A549 (cell line): ENCODE data around the gene FIBIN. TPM values are rescaled to one million over a fixed set of nuclear protein-coding genes. Genes with fewer than 3 reads are reported as not detected.

ENCODE experiments used
- ATAC-seq, 2 experiments: fragments of 200-7000 bp in 1 of 2; fragments of >200 bp in 1 of 2; cut with Nextera tagmentation in 1 of 2; cut with Tn5 transposase in 1 of 2; 3 replicates each; pipeline versions ENCODE4 v1.8.0 to v1.9.1; 2018 to 2020; ENCODE audit warnings: mild to moderate bottlenecking in 1 of 2, moderate library complexity in 1 of 2
- CTCF ChIA-PET: fragments of 300-600 bp; sonication (Branson Sonifier 250); formaldehyde crosslinking; extraction: SDS; loops from one replicate; lab custom pipeline; 2021; ENCODE audit warnings: antibody characterized with exemption, inconsistent platforms; lab: Yijun Ruan, JAX
- POLR2A ChIA-PET: fragments of 350-600 bp; formaldehyde crosslinking; extraction: SDS; loops from one replicate; lab custom pipeline; 2021; ENCODE audit warnings: antibody characterized with exemption, inconsistent platforms; lab: Yijun Ruan, JAX
- DNase-seq, 2 experiments: peaks; one replicate each; pipeline versions ENCODE4 v3.0.0 to v3.0.0-alpha.2; 2011 to 2016; ENCODE audit warnings: low read depth in 1 of 2, low spot score in 1 of 2
- FAIRE-seq: peaks from 2 replicates; lab custom pipeline; 2011; peaks lifted over from hg19 to GRCh38; lab: Jason Lieb, UNC
- H3K27ac ChIP-seq, 2 experiments: fragments of >200 bp; sonication (Bioruptor Twin); formaldehyde crosslinking; 3 replicates each; pipeline ENCODE4 v1.5.1; 2016 to 2017
- H3K4me1 ChIP-seq: fragments of >200 bp; sonication (Bioruptor Twin); formaldehyde crosslinking; 3 replicates; pipeline ENCODE4 v1.6.1; 2016
- H3K4me2 ChIP-seq: fragments of >200 bp; sonication (Bioruptor Twin); formaldehyde crosslinking; 3 replicates; pipeline ENCODE4 v1.6.1; 2016
- H3K4me3 ChIP-seq: fragments of >200 bp; sonication (Bioruptor Twin); formaldehyde crosslinking; 3 replicates; pipeline ENCODE4 v1.5.1; 2016
- H3K9me3 ChIP-seq: fragments of >200 bp; sonication (Bioruptor Twin); formaldehyde crosslinking; 3 replicates; pipeline ENCODE4 v1.6.1; 2016
- CBX2 ChIP-seq: fragments of 200-600 bp; sonication (generic); IDR thresholded peaks from 2 replicates; pipeline ENCODE4 v1.6.1; 2016; ENCODE audit warnings: low read depth, mild to moderate bottlenecking, borderline replicate concordance
- CBX8 ChIP-seq: fragments of 200-600 bp; sonication (generic); IDR thresholded peaks from 2 replicates; pipeline ENCODE4 v1.6.1; 2016
- CEBPB ChIP-seq, 2 experiments: fragments of >200 bp in 1 of 2; sonication (Bioruptor Twin) in 1 of 2; formaldehyde crosslinking in 1 of 2; IDR thresholded peaks; 2 replicates each; pipeline ENCODE4 v1.6.1; 2012 to 2016
- CHD2 ChIP-seq: fragments of 150-350 bp; IDR thresholded peaks from 2 replicates; pipeline ENCODE4 v1.6.1; 2014; ENCODE audit warnings: low read length; ENCODE audit not compliant: partially characterized antibody
- CHD4 ChIP-seq: fragments of 200-600 bp; sonication (generic); IDR thresholded peaks from 2 replicates; pipeline ENCODE4 v1.6.1; 2016; ENCODE audit warnings: antibody characterized with exemption, mild to moderate bottlenecking, borderline replicate concordance
- EHF ChIP-seq: fragments of 250-450 bp; sonication (Bioruptor Pico); IDR thresholded peaks from 2 replicates; pipeline ENCODE4 v1.5.0; 2020; ENCODE audit warnings: mild to moderate bottlenecking
- EHMT2 ChIP-seq: fragments of 200-600 bp; sonication (generic); IDR thresholded peaks from 2 replicates; pipeline ENCODE4 v1.6.1; 2016; ENCODE audit warnings: antibody characterized with exemption, low read depth, mild to moderate bottlenecking, moderate library complexity
- ESRRA ChIP-seq: fragments of 150-350 bp; IDR thresholded peaks from 2 replicates; pipeline ENCODE4 v1.6.1; 2014; ENCODE audit warnings: mild to moderate bottlenecking, low read length, borderline replicate concordance
- FOSB ChIP-seq: fragments of 250-450 bp; sonication (Bioruptor Pico); IDR thresholded peaks from 2 replicates; pipeline ENCODE4 v1.5.0; 2020; ENCODE audit warnings: mild to moderate bottlenecking, moderate library complexity
- GATA3 ChIP-seq: IDR thresholded peaks from 2 replicates; pipeline ENCODE4 v1.6.1; 2012; ENCODE audit warnings: borderline replicate concordance
- HDAC2 ChIP-seq: fragments of 200-600 bp; sonication (generic); IDR thresholded peaks from 2 replicates; pipeline ENCODE4 v1.6.1; 2016
- HEYL ChIP-seq: fragments of 250-450 bp; sonication (Bioruptor Pico); IDR thresholded peaks from 2 replicates; pipeline ENCODE4 v1.8.0; 2021; ENCODE audit warnings: mild to moderate bottlenecking, moderate library complexity
- HOXB13 ChIP-seq: fragments of 250-450 bp; sonication (Bioruptor Pico); IDR thresholded peaks from 2 replicates; pipeline ENCODE4 v1.5.0; 2020; ENCODE audit warnings: low read depth, mild to moderate bottlenecking, moderate library complexity
- JUNB ChIP-seq: fragments of >200 bp; sonication (Bioruptor Twin); formaldehyde crosslinking; IDR thresholded peaks from 2 replicates; pipeline ENCODE4 v1.6.1; 2016
- KDM1A ChIP-seq: fragments of 200-600 bp; sonication (generic); IDR thresholded peaks from 2 replicates; pipeline ENCODE4 v1.6.1; 2016; ENCODE audit warnings: low read depth, mild to moderate bottlenecking
- KDM5A ChIP-seq: fragments of 200-600 bp; sonication (generic); IDR thresholded peaks from 2 replicates; pipeline ENCODE4 v1.6.1; 2016; ENCODE audit warnings: antibody characterized with exemption, mild to moderate bottlenecking
- MAZ ChIP-seq: fragments of 150-350 bp; IDR thresholded peaks from 2 replicates; pipeline ENCODE4 v1.6.1; 2014; ENCODE audit warnings: antibody characterized with exemption, low read depth, low read length, borderline replicate concordance
- NPAS2 ChIP-seq: fragments of 250-450 bp; sonication (Bioruptor Pico); IDR thresholded peaks from 2 replicates; pipeline ENCODE4 v1.8.0; 2022; ENCODE audit warnings: mild to moderate bottlenecking, moderate library complexity, borderline replicate concordance
- RARB ChIP-seq: fragments of 250-450 bp; sonication (Bioruptor Pico); IDR thresholded peaks from 2 replicates; pipeline ENCODE4 v1.8.0; 2021; ENCODE audit warnings: mild to moderate bottlenecking, moderate library complexity
- RFX5 ChIP-seq: fragments of 450-650 bp; IDR thresholded peaks from 2 replicates; pipeline ENCODE4 v1.7.1; 2014; ENCODE audit warnings: antibody characterized with exemption, mild to moderate bottlenecking, moderate library complexity
- RNF2 ChIP-seq: fragments of 200-600 bp; sonication (generic); IDR thresholded peaks from 2 replicates; pipeline ENCODE4 v1.6.1; 2016; ENCODE audit warnings: low read depth, mild to moderate bottlenecking, antibody characterized with exemption, moderate library complexity, borderline replicate concordance
- TFCP2L1 ChIP-seq: fragments of 250-450 bp; sonication (Bioruptor Pico); IDR thresholded peaks from 2 replicates; pipeline ENCODE4 v1.5.0; 2021; ENCODE audit warnings: mild to moderate bottlenecking
- ZC3H11A ChIP-seq: fragments of 450-650 bp; IDR thresholded peaks from 2 replicates; pipeline ENCODE4 v1.6.1; 2014; ENCODE audit warnings: antibody characterized with exemption, mild to moderate bottlenecking
- ZNF302 ChIP-seq: fragments of 250-450 bp; sonication (Bioruptor Pico); IDR thresholded peaks from 2 replicates; pipeline ENCODE4 v1.9.0; 2021; ENCODE audit warnings: inconsistent platforms, mild to moderate bottlenecking, moderate library complexity
- WGBS: methylation state at CpG from one replicate; pipeline ENCODE4 v1.1.6; 2017; ENCODE audit errors: missing lambda C conversion rate; 5-methylcytosine and 5-hydroxymethylcytosine counted together
- polyA plus RNA-seq, 4 experiments: library from polyadenylated mRNA; depleted of rRNA in 3 of 4; stranded (reverse); fragments of >200 nt; fragmentation: RNase III in 1 of 4; extraction: RNeasy Plus Mini Kit Qiagen cat#74134 plus additional on column Dnase treatment in 1 of 4; gene quantifications; 2 replicates in 3 of 4; 3 replicates in 1 of 4; pipeline ENCODE4 v1.2.3, GENCODE V29; 2011 to 2017
- TF ChIP-seq, protein P1 (sequence below): IDR thresholded peaks from 2 replicates; pipeline ENCODE4 v1.6.1; 2012
- TF ChIP-seq, protein P2 (sequence below): fragments of 150-350 bp; IDR thresholded peaks from 2 replicates; pipeline ENCODE4 v1.6.1; 2014; ENCODE audit warnings: low read depth, mild to moderate bottlenecking, low read length
- TF ChIP-seq, protein P3 (sequence below): fragments of >200 bp; sonication (Bioruptor Twin); formaldehyde crosslinking; IDR thresholded peaks from 3 replicates; pipeline ENCODE4 v1.5.1; 2016
- TF ChIP-seq, protein P4 (sequence below): fragments of 450-650 bp; IDR thresholded peaks from 2 replicates; pipeline ENCODE4 v1.6.1; 2014; ENCODE audit warnings: antibody characterized with exemption
- TF ChIP-seq, protein P5 (sequence below): fragments of 250-450 bp; sonication (Bioruptor Pico); IDR thresholded peaks from 2 replicates; pipeline ENCODE4 v1.5.0; 2020; ENCODE audit warnings: low read depth, mild to moderate bottlenecking, moderate library complexity

The FIBIN gene
- polyA plus RNA-seq, 2 of the 4 experiments (the other 2 are of a cell fraction) = 0.22 TPM; not detected in 1

DNA sequence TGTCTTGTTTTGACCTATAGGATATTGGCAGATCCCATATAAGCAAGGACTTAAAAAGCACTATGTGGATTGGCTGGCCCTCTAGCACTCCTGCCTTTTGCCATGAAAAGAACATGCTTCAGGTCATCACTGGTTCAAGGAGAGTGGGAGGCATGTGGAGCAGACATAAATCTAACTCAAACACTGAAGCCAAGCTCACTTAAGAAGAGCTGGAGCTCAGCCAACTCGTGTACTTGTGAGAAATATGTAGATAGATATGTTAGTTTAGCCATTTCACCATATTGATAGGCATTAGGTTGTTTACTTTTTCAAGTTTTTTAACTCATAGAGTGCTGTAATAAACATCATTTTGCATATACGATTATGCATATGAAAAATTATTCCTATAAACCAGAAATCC is 26.8 kb downstream of the FIBIN start:
- DNase-seq = no peak
- 1% methylated on average over 2 of the region's 2 CpGs for WGBS
- FAIRE-seq = no peak

DNA sequence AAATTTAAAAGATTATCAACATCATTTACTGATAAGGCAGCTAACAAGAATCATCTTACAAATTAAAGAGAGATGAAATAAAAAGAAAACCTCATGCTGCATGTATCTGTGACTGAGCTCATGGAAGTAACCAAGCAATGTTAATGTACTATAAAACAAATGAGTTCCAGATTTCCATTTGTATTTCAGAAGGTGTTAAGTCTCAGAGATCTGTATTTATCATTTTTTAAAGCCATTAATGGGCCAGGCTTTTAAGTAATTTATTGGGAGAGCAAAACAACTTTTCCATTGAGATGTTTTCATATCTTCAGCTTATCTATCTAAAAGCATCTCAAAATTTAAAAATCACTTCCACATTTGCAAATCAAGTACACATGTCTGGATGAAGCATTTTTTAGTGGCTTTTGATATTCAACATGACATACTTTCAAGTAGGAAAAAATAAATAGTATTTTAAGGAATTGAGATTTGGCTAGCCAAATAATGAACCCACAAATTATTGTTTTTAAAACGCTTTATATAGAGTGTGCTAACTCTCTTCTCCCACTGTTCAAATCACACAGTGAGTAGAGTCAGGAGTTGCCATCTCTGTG is 28.8 kb downstream of the FIBIN start:
- POLR2A ChIA-PET = no interaction called here
- FAIRE-seq (no peak), DNase-seq (no peak), ATAC-seq (no peak)
- TF ChIP-seq RFX5 = no peak
- no peak for TF ChIP-seq KDM5A
- TF ChIP-seq GATA3 = no peak
- no peak for TF ChIP-seq JUNB
- TF ChIP-seq EHMT2 = no peak
- TF ChIP-seq CBX8 = no peak
- no peak for TF ChIP-seq RNF2
- TF ChIP-seq, protein P1, sequence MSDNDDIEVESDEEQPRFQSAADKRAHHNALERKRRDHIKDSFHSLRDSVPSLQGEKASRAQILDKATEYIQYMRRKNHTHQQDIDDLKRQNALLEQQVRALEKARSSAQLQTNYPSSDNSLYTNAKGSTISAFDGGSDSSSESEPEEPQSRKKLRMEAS = no peak
- TF ChIP-seq FOSB (CRISPR knock-in tag) = no peak
- TF ChIP-seq HDAC2 = no peak
- no peak for TF ChIP-seq HOXB13 (CRISPR knock-in tag)
- TF ChIP-seq RARB (CRISPR knock-in tag) = no peak
- TF ChIP-seq CEBPB (IDR thresholded peaks at IDR 0.05) = no peak
- TF ChIP-seq TFCP2L1 (CRISPR knock-in tag) = no peak
- Histone ChIP-seq H3K27ac (no peak overlapping the region), H3K4me3 (no peak overlapping the region), H3K4me1 (no peaks in the 10 kb centered on the region), H3K4me2 (no peak overlapping the region), H3K9me3 (no peaks in the 10 kb centered on the region)
- WGBS = 7% methylated on average over 1 of the region's 1 CpG
- CTCF ChIA-PET = no interaction called here

More for the DNA sequence above, 26.8 kb downstream of the FIBIN start:
- no peak for ATAC-seq
- H3K4me3 ChIP-seq = no peak overlapping the region
- H3K9me3 ChIP-seq = no peaks in the 10 kb centered on the region
- no peak overlapping the region for H3K27ac ChIP-seq
- CTCF ChIA-PET = no interaction called here
- H3K4me2 ChIP-seq = no peak overlapping the region
- POLR2A ChIA-PET = no interaction called here
- TF ChIP-seq ZNF302 (CRISPR knock-in tag) = no peak
- no peak for TF ChIP-seq ZC3H11A
- TF ChIP-seq ESRRA = no peak
- TF ChIP-seq NPAS2 (CRISPR knock-in tag) = no peak
- TF ChIP-seq, protein P2, sequence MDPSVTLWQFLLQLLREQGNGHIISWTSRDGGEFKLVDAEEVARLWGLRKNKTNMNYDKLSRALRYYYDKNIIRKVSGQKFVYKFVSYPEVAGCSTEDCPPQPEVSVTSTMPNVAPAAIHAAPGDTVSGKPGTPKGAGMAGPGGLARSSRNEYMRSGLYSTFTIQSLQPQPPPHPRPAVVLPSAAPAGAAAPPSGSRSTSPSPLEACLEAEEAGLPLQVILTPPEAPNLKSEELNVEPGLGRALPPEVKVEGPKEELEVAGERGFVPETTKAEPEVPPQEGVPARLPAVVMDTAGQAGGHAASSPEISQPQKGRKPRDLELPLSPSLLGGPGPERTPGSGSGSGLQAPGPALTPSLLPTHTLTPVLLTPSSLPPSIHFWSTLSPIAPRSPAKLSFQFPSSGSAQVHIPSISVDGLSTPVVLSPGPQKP = no peak
- TF ChIP-seq KDM1A = no peak
- TF ChIP-seq CBX2 = no peak
- TF ChIP-seq, protein P3, sequence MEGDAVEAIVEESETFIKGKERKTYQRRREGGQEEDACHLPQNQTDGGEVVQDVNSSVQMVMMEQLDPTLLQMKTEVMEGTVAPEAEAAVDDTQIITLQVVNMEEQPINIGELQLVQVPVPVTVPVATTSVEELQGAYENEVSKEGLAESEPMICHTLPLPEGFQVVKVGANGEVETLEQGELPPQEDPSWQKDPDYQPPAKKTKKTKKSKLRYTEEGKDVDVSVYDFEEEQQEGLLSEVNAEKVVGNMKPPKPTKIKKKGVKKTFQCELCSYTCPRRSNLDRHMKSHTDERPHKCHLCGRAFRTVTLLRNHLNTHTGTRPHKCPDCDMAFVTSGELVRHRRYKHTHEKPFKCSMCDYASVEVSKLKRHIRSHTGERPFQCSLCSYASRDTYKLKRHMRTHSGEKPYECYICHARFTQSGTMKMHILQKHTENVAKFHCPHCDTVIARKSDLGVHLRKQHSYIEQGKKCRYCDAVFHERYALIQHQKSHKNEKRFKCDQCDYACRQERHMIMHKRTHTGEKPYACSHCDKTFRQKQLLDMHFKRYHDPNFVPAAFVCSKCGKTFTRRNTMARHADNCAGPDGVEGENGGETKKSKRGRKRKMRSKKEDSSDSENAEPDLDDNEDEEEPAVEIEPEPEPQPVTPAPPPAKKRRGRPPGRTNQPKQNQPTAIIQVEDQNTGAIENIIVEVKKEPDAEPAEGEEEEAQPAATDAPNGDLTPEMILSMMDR = no peak
- TF ChIP-seq MAZ = no peak
- TF ChIP-seq EHF = no peak
- TF ChIP-seq CHD4 = no peak
- TF ChIP-seq, protein P4, sequence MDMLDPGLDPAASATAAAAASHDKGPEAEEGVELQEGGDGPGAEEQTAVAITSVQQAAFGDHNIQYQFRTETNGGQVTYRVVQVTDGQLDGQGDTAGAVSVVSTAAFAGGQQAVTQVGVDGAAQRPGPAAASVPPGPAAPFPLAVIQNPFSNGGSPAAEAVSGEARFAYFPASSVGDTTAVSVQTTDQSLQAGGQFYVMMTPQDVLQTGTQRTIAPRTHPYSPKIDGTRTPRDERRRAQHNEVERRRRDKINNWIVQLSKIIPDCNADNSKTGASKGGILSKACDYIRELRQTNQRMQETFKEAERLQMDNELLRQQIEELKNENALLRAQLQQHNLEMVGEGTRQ = no peak
- TF ChIP-seq HEYL (CRISPR knock-in tag) = no peak
- TF ChIP-seq CHD2 = no peak
- no peak for TF ChIP-seq JUNB
- TF ChIP-seq, protein P5, sequence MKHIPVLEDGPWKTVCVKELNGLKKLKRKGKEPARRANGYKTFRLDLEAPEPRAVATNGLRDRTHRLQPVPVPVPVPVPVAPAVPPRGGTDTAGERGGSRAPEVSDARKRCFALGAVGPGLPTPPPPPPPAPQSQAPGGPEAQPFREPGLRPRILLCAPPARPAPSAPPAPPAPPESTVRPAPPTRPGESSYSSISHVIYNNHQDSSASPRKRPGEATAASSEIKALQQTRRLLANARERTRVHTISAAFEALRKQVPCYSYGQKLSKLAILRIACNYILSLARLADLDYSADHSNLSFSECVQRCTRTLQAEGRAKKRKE = no peak
- TF ChIP-seq, all 56 proteins: peak for 0
- no peaks in the 10 kb centered on the region for H3K4me1 ChIP-seq
